Tongue (tissue), 2 donors: ENCODE results near the gene PAPLN. TPM values are rescaled to one million over a fixed set of nuclear protein-coding genes. Genes with fewer than 3 reads are reported as not detected.

Experiments used
- DNase-seq: peaks from one replicate; pipeline ENCODE4 v3.0.0-alpha.2; 2015
- total RNA-seq: library from RNA; depleted of rRNA; stranded (reverse); fragments of >200 nt; gene quantifications from one replicate; pipeline ENCODE4 v1.2.3, GENCODE V29; 2014

Gene PAPLN
- total RNA-seq, 1 donor from 2014 or later, result 7.3 TPM

GRCh38 chr14:73261075-73261474, 23.8 kb downstream of the PAPLN start:
- no peak for DNase-seq

GRCh38 chr14:73261520-73262426, 24.5 kb downstream of the PAPLN start:
- no peak for DNase-seq

- no peak for DNase-seq
Measured at GRCh38 chr14:73262427-73263183, 25.3 kb downstream of the PAPLN start.

GRCh38 chr14:73263606-73264005, 26.3 kb downstream of the PAPLN start:
- DNase-seq, result no peak

GRCh38 chr14:73264080-73264884, 27.0 kb downstream of the PAPLN start:
- DNase-seq, result no peak

GRCh38 chr14:73264885-73265720, 27.8 kb downstream of the PAPLN start:
- DNase-seq, result no peak

GRCh38 chr14:73265721-73266046, 28.4 kb downstream of the PAPLN start:
- DNase-seq, result no peak

- no peak for DNase-seq
Measured at GRCh38 chr14:73266317-73266716, 29.0 kb downstream of the PAPLN start.

GRCh38 chr14:73267474-73267873, 30.2 kb downstream of the PAPLN start:
- DNase-seq, result no peak

- DNase-seq, result peak; percentile 17
Measured at GRCh38 chr14:73269729-73270531, 32.6 kb downstream of the PAPLN start.

GRCh38 chr14:73272393-73272792, 35.1 kb downstream of the PAPLN start:
- DNase-seq, result peak; percentile 32

- DNase-seq, result no peak
Measured at GRCh38 chr14:73273799-73274198, 36.5 kb downstream of the PAPLN start.

- DNase-seq, result no peak
Measured at GRCh38 chr14:73276836-73277235, 39.5 kb downstream of the PAPLN start.

- no peak for DNase-seq
Measured at GRCh38 chr14:73277376-73277775, 40.1 kb downstream of the PAPLN start.

- no peak for DNase-seq
Measured at GRCh38 chr14:73280903-73281302, 43.6 kb downstream of the PAPLN start.

- peak; percentile 36 for DNase-seq
Measured at GRCh38 chr14:73283608-73284379, 46.5 kb downstream of the PAPLN start.

- DNase-seq, result no peak
Measured at GRCh38 chr14:73285979-73286378, 48.7 kb downstream of the PAPLN start.

- DNase-seq, result no peak
Measured at GRCh38 chr14:73286598-73286997, 49.3 kb downstream of the PAPLN start.

- DNase-seq, result no peak
Measured at GRCh38 chr14:73287071-73287470, 49.8 kb downstream of the PAPLN start.

- DNase-seq, result no peak
Measured at GRCh38 chr14:73289308-73289707, 52.0 kb downstream of the PAPLN start.
